ENCODE results near the gene NR1I2.

- no peak for TF ChIP-seq CTCF (IDR thresholded peaks at IDR 0.05)
- TF ChIP-seq POLR2A (IDR thresholded peaks at IDR 0.05): no peak
Measured at GRCh38 chr3:119767936-119768601, 13.8 kb upstream of the NR1I2 start.
